GM19023 (cell line): Measurements from ENCODE around the gene TMEM86B.

Experiments used
- ATAC-seq: cut with Tn5 transposase; IDR thresholded peaks from one replicate; pipeline ENCODE4 v1.9.1; 2021; ENCODE audit warnings: mild to moderate bottlenecking, moderate library complexity; ENCODE audit not compliant: unreplicated experiment

Gene TMEM86B

DNA sequence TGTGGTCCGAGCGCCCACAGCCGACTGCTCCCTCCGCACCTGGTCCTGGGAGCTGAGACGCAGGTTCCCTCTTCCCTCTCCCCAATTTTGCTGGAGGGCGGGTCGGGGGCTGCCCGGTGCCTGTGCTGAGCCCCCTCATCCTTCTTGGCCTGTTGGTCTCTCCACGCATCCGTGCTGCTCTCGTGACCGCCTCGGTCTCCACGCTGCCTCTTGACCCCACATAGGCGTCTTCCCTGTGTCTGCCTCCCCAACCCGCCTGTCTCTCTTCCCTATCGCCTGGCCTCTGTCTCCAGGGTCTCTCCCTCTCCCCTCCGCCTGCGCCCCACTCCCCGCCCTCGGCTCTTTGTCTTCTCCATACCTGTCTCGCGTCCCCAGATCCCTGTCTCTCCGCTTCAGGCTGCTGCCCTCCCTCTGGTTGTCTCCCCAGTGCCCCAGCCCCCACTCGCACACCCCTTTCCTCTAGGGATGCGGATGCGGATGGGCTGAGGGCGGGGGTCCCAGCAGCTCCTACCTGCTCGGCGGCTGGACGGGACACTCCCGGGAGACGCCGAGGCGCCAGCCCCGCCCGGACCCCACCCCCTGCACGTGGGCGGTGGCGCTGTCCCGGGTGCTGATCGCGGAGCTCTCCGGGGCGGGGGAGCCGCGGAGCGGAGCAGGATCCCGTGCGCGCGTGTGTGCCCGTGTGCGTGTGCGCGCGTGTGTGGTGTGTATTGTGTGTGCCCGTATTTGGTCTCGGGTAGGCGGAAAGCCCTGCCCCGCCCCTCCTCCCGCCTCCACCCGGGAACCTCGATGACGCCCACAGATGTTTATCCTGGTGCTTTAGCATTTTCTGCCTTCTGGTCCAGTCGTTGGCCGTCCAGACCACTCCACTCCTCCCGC, 48.7 kb downstream of the TMEM86B start, which contains the start of gene SYT5:
SYT5 (minus strand) TSS at position 684 of the 879 bp plus-strand sequence. CDS start 1,248 bp downstream, outside the sequence.
- no peak for ATAC-seq

DNA sequence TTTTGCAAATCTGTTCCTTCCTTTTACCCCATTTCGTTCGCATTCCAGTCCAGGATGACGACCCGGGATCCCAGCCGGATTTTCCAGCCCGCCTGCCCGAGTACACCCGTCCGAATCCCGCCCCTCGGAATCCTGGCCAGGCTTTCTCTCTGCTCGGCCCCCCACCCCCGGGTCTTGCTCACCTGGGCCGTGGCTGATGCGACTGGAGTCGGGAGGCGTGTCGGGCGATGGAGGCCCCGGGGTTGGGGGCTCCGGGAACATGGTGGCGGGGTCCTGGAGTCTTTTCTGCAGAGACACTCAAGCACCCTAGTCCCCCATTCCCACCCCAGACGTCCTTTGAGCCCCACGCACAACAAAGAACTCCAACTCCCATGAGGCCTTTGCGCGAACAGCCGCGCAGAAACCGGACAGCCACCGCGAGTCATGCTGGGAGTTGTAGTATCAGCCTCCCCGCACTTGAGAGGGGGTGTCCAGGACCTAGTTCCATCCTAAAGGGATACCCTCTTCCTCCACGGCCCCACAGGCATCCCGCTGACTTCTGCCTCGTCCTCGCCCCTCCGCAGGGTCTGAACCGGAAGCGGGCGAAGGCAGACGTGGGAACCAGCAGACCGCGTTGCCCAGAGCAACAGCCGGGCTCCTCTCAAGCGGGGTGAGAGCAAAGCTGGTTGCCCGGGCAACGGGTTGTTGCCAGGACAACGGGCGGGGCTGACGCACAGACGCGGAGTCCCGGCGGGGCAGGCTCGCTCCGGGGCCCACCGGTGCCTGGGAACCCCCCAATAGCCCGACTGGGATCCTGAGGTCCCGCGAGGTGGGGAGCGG, 49.6 kb downstream of the TMEM86B start:
- ATAC-seq: no peak
